H9 (cell line): ENCODE measurements around the gene ATP1B2. TPM values are rescaled to one million over a fixed set of nuclear protein-coding genes. Genes with fewer than 3 reads are reported as not detected.

Experiments
- DNase-seq: peaks from one replicate; pipeline ENCODE4 v3.0.0-alpha.2; 2017
- H2AFZ ChIP-seq: one replicate; pipeline ENCODE4 v1.6.1; 2013; ENCODE audit warnings: mild to moderate bottlenecking, low read length, control low read depth, moderate library complexity
- H2AK5ac ChIP-seq: 2 replicates; pipeline ENCODE4 v1.6.1; 2013; ENCODE audit warnings: low read length, control low read depth, mixed read lengths; ENCODE audit not compliant: insufficient read length
- H2BK120ac ChIP-seq: one replicate; pipeline ENCODE4 v1.6.1; 2013; ENCODE audit warnings: low read depth, mild to moderate bottlenecking, low read length, control low read depth, inconsistent platforms; ENCODE audit not compliant: poor library complexity, severe bottlenecking
- H2BK12ac ChIP-seq: 2 replicates; pipeline ENCODE4 v1.6.1; 2013; ENCODE audit warnings: low read length, control low read depth, mixed read lengths, low read depth; ENCODE audit not compliant: insufficient read length
- H2BK15ac ChIP-seq: 2 replicates; pipeline ENCODE4 v1.6.1; 2013; ENCODE audit warnings: low read depth, low read length, control low read depth
- H2BK20ac ChIP-seq: one replicate; pipeline ENCODE4 v1.6.1; 2013; ENCODE audit warnings: low read depth, mild to moderate bottlenecking, low read length, control low read depth, inconsistent platforms; ENCODE audit not compliant: poor library complexity, severe bottlenecking
- H2BK5ac ChIP-seq: 2 replicates; pipeline ENCODE4 v1.6.1; 2013; ENCODE audit warnings: low read length, control low read depth, mixed read lengths; ENCODE audit not compliant: insufficient read length
- H3K14ac ChIP-seq: 2 replicates; pipeline ENCODE4 v1.6.1; 2013; ENCODE audit warnings: low read length, control low read depth; ENCODE audit not compliant: insufficient read depth
- H3K18ac ChIP-seq: 2 replicates; pipeline ENCODE4 v1.6.1; 2013; ENCODE audit warnings: low read depth, mild to moderate bottlenecking, mixed read lengths, low read length, control low read depth; ENCODE audit not compliant: insufficient read length
- H3K23ac ChIP-seq: 2 replicates; pipeline ENCODE4 v1.6.1; 2013; ENCODE audit warnings: low read length, control low read depth, mixed read lengths, low read depth; ENCODE audit not compliant: insufficient read length
- H3K23me2 ChIP-seq: 2 replicates; pipeline ENCODE4 v1.6.1; 2013; ENCODE audit warnings: low read depth, mild to moderate bottlenecking, mixed read lengths, low read length, control low read depth; ENCODE audit not compliant: insufficient read length, poor library complexity, severe bottlenecking
- H3K27ac ChIP-seq: 2 replicates; pipeline ENCODE4 v1.5.1; 2013; ENCODE audit warnings: low read length, control low read depth, mixed read lengths, low read depth; ENCODE audit not compliant: insufficient read length
- H3K27me3 ChIP-seq: 2 replicates; pipeline ENCODE4 v1.6.1; 2013; ENCODE audit warnings: low read length, control low read depth, inconsistent platforms; ENCODE audit not compliant: insufficient read depth
- H3K4ac ChIP-seq: 2 replicates; pipeline ENCODE4 v1.6.1; 2013; ENCODE audit warnings: low read depth, mild to moderate bottlenecking, control low read depth, inconsistent platforms, low read length, moderate library complexity
- H3K4me1 ChIP-seq: 2 replicates; pipeline ENCODE4 v1.6.1; 2013; ENCODE audit warnings: low read length, control low read depth, inconsistent platforms; ENCODE audit not compliant: insufficient read depth
- H3K4me2 ChIP-seq: 2 replicates; pipeline ENCODE4 v1.6.1; 2013; ENCODE audit warnings: low read length, control low read depth, mixed read lengths; ENCODE audit not compliant: insufficient read length, insufficient read depth
- H3K56ac ChIP-seq: 2 replicates; pipeline ENCODE4 v1.6.1; 2013; ENCODE audit warnings: low read depth, mild to moderate bottlenecking, mixed read lengths, low read length, control low read depth; ENCODE audit not compliant: insufficient read length
- H3K79me1 ChIP-seq: 2 replicates; pipeline ENCODE4 v1.6.1; 2013; ENCODE audit warnings: low read depth, mild to moderate bottlenecking, moderate library complexity, low read length, control low read depth, inconsistent platforms; ENCODE audit not compliant: insufficient read depth, poor library complexity, severe bottlenecking
- H3K79me2 ChIP-seq: 2 replicates; pipeline ENCODE4 v1.6.1; 2013; ENCODE audit warnings: low read length, control low read depth, inconsistent platforms; ENCODE audit not compliant: insufficient read depth
- H3K9ac ChIP-seq: 2 replicates; pipeline ENCODE4 v1.6.1; 2013; ENCODE audit warnings: low read length, control low read depth, mixed read lengths; ENCODE audit not compliant: insufficient read length; ENCODE audit errors: extremely low read depth
- H3K9me3 ChIP-seq: one replicate; pipeline ENCODE4 v1.6.1; 2013; ENCODE audit warnings: low read depth, low read length, inconsistent platforms; ENCODE audit not compliant: control insufficient read depth
- H3T11ph ChIP-seq: one replicate; pipeline ENCODE4 v1.6.1; 2013; ENCODE audit warnings: mild to moderate bottlenecking, low read length, control low read depth, inconsistent platforms
- H4K20me1 ChIP-seq: one replicate; pipeline ENCODE4 v1.6.1; 2013; ENCODE audit not compliant: control insufficient read depth, insufficient read length, insufficient read depth
- H4K5ac ChIP-seq: 2 replicates; pipeline ENCODE4 v1.6.1; 2013; ENCODE audit warnings: low read depth, mild to moderate bottlenecking, mixed read lengths, low read length, control low read depth; ENCODE audit not compliant: insufficient read length
- H4K8ac ChIP-seq: replicated peaks from 2 replicates; pipeline ENCODE4 v1.6.1; 2013; ENCODE audit warnings: low read length, control low read depth, mixed read lengths, low read depth; ENCODE audit not compliant: insufficient read length
- H4K91ac ChIP-seq: 2 replicates; pipeline ENCODE4 v1.6.1; 2013; ENCODE audit warnings: low read depth, mild to moderate bottlenecking, moderate library complexity, mixed read lengths, low read length, control low read depth; ENCODE audit not compliant: insufficient read length
- H3K27ac Mint-ChIP-seq, 3 experiments: 2 replicates in 2 of 3; 3 replicates in 1 of 3; pipeline ENCODE4 v1.8.0; 2020 to 2021; ENCODE audit warnings: mixed read lengths in 3 of 3, mild to moderate bottlenecking in 1 of 3, moderate library complexity in 1 of 3
- H3K27me3 Mint-ChIP-seq: 2 replicates; pipeline ENCODE4 v1.8.0; 2021; ENCODE audit warnings: low read depth, mild to moderate bottlenecking, moderate library complexity, mixed read lengths
- H3K36me3 Mint-ChIP-seq, 3 experiments: 2 replicates in 2 of 3; 3 replicates in 1 of 3; pipeline ENCODE4 v1.8.0; 2020 to 2021; ENCODE audit warnings: low read depth in 3 of 3, mixed read lengths in 3 of 3; ENCODE audit not compliant: insufficient read depth in 1 of 3
- H3K4me1 Mint-ChIP-seq, 2 experiments: 2 replicates each; pipeline ENCODE4 v1.8.0; 2020; ENCODE audit warnings: mixed read lengths in 2 of 2
- H3K4me3 Mint-ChIP-seq, 2 experiments: 2 replicates in 1 of 2; 3 replicates in 1 of 2; pipeline ENCODE4 v1.8.0; 2020 to 2021; ENCODE audit warnings: mild to moderate bottlenecking in 2 of 2, mixed read lengths in 2 of 2, moderate library complexity in 1 of 2
- H3K9me3 Mint-ChIP-seq, 2 experiments: 2 replicates in 1 of 2; 3 replicates in 1 of 2; pipeline ENCODE4 v1.8.0; 2020; ENCODE audit warnings: mild to moderate bottlenecking in 2 of 2, mixed read lengths in 2 of 2, moderate library complexity in 1 of 2
- WGBS: extraction: QIAGEN DNeasy Blood & Tissue Kit; methylation state at CpG from one replicate; pipeline ENCODE4 v1.1.7; 2013; ENCODE audit warnings: missing lambda C conversion rate, low lambda C conversion rate, mixed read lengths; ENCODE audit not compliant: insufficient read length; ENCODE audit errors: extremely low coverage; 5-methylcytosine and 5-hydroxymethylcytosine counted together
- total RNA-seq: library from RNA; stranded (reverse); gene quantifications from 2 replicates; pipeline ENCODE4 v1.2.1, GENCODE V29; 2021
- TF ChIP-seq, protein P1 (sequence below): fragments of 200-600 bp; sonication (generic); conservative IDR thresholded peaks from 3 replicates; pipeline ENCODE4 v1.8.0; 2021; ENCODE audit warnings: antibody characterized with exemption, mild to moderate bottlenecking

ATP1B2 gene
- total RNA-seq, 1 experiment from 2014 or later: 16.2 TPM

DNA sequence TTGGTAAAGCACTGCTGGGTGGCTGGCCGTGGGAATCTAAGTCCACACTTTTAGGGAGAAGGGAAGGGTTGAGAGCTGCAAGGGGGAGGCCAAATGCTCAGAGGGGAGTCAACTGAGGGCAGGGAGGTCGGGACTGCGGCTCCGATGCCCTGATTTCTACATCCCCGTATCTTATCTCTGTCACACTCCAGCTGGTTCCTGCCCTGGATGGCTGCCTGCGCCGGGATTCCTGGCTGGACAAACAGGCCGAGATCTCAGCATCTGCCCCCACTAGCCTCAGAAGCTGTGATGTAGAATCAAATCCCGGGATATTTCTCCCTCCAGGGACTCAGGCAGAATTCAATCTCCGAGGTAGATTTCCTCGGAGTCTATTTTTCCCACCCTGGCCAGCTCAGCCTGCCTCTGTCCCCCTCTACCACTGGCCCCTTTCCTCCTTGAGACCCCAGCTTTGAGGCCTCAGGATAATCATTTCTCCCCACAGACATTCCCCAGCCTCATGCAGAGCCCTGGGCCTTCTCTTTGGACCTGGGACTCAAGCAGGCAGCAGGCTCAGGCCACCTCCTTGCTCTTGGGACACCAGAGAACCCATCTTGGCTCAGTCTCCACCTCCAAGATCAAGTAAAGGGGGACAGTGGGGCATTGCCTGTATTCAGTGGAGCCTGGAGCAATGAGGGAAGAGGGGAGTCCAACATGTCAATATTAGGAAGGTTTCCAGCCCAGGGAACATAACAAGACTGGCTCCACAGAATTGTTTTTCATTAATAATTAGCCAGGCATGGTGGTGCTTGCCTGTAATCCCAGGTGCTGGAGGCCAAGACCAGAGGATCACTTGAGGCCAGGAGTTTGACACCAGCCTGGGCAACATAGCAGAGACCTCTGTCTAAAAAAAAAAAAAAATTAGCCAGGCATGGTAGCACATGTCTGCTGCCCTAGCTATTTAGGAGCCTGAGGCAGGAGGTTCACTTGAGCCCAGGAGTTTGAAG, 19.0 kb upstream of the ATP1B2 start:
- Histone ChIP-seq H4K5ac (no peak overlapping the region), H3K79me2 (no peaks in the 10 kb centered on the region), H3K9ac (no peak overlapping the region), H3K18ac (no peak overlapping the region), H2AFZ (no peak overlapping the region), H3K27ac (no peak overlapping the region), H2BK20ac (no peak overlapping the region), H2BK120ac (no peak overlapping the region), H3K14ac (no peak overlapping the region; the same call in 1 of the 2 replicates), H3K23me2 (peaks cover 6% of the 10 kb centered on the region), H3K4me2 (no peak overlapping the region), H2BK15ac (no peak overlapping the region), H2AK5ac (no peak overlapping the region), H3K23ac (no peak overlapping the region), H3K9me3 (no peaks in the 10 kb centered on the region), H4K8ac (no peak overlapping the region), H3K27me3 (no peaks in the 10 kb centered on the region), H2BK5ac (no peak overlapping the region), H3K56ac (no peak overlapping the region), H4K91ac (no peak overlapping the region), H3K79me1 (no peaks in the 10 kb centered on the region), H3T11ph (no peak overlapping the region), H3K4me1 (peaks cover 2% of the 10 kb centered on the region; the same call in 1 of the 2 replicates), H4K20me1 (no peaks in the 10 kb centered on the region), H2BK12ac (no peak overlapping the region), H3K4ac (no peak overlapping the region)
- peaks cover 3% of the 10 kb centered on the region; the same call in 1 of the 2 replicates for H3K27me3 Mint-ChIP-seq
- H3K4me3 Mint-ChIP-seq: peak overlapping the region in 1 of 2 experiments; percentile 48; a peak in 1 of 5 replicates
- TF ChIP-seq, protein P1, sequence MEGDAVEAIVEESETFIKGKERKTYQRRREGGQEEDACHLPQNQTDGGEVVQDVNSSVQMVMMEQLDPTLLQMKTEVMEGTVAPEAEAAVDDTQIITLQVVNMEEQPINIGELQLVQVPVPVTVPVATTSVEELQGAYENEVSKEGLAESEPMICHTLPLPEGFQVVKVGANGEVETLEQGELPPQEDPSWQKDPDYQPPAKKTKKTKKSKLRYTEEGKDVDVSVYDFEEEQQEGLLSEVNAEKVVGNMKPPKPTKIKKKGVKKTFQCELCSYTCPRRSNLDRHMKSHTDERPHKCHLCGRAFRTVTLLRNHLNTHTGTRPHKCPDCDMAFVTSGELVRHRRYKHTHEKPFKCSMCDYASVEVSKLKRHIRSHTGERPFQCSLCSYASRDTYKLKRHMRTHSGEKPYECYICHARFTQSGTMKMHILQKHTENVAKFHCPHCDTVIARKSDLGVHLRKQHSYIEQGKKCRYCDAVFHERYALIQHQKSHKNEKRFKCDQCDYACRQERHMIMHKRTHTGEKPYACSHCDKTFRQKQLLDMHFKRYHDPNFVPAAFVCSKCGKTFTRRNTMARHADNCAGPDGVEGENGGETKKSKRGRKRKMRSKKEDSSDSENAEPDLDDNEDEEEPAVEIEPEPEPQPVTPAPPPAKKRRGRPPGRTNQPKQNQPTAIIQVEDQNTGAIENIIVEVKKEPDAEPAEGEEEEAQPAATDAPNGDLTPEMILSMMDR: no peak
- peaks cover 30 to 40% of the 10 kb centered on the region in 2 experiments for H3K4me1 Mint-ChIP-seq
- H3K9me3 Mint-ChIP-seq: no peaks in the 10 kb centered on the region
- peaks cover 0 to 2% (median 2%) of the 10 kb centered on the region in 3 experiments; a peak in 1 of 7 replicates for H3K36me3 Mint-ChIP-seq
- no peak overlapping the region for H3K27ac Mint-ChIP-seq
- no CpG with 5 or more reads among the region's 11 CpGs for WGBS
- no peak for DNase-seq
